ENCODE data around the gene RACK1.
"Not testable (repeated sequence)": the region's sequence is repeated elsewhere in the genome, so short reads cannot be mapped to it uniquely, and the experiment has no call there.

RACK1 gene

GRCh38 chr5:181232593-181232992, 11.1 kb downstream of the RACK1 start:
- DNase-seq = no peak

DNA sequence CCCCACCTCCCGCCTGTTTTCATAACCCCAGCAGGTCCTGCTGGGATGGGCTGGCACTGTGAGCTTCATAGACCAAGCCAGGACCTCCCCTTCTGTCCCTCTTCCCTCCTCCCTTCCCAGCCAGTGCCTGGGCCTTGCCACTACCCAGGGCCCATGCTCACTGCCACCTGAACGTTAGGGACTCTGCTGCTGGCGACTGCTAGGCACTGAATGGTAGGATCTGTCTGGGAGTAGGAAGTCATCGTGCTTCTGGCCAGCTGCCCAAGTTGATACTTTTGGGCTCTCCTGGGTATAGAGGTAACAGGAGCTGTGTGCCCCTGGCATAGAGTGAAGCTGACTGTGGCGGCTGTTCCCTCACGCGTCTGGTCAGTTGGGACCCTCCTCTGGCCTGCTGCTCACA, 12.3 kb downstream of the RACK1 start:
- no peak for DNase-seq

DNA sequence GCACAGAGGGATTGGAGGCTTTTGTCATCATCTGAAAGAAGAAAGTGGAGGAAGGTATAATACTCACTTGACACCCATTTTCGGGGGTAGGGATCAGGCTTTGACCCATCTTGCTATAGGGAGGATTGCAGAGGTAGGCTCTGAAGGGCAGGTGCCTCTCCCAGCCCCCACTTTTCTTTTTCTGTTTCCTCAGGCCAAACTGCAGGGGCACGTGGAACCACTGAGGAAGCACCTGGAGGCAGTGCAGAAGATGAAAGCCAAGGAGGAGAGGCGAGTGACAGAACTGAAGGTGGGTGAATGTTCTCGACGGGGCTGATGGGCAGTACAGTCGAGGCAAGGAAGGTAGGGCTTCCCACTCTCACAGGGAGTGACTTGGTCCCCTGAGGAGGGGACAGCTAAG, 13.2 kb downstream of the RACK1 start:
- DNase-seq = no peak

DNA sequence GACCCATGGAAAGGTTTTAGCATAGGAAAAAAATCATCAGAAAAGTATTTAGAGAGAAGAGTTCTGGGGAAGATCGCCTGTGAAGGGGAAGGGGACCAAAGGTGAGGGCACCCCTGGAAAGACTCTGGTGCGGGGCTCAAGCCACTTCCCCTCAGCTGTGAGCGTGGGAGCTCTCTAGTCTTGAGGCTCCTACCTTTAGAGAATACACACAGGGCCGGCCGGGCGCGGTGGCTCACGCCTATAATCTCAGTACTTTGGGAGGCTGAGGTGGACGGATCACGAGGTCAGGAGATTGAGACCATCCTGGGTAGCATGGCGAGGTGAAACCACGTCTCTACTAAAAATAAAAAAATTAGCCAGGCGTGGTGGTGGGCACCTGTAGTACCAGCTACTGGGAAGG, 13.7 kb downstream of the RACK1 start:
- DNase-seq = no peak

GRCh38 chr5:181224390-181225229, 19.1 kb downstream of the RACK1 start:
- no peak for DNase-seq

- DNase-seq = peak; percentile 54
Observed at GRCh38 chr5:181223729-181224389, 19.8 kb downstream of the RACK1 start.

- DNase-seq = peak; percentile 97
Observed at GRCh38 chr5:181223058-181223728, 20.5 kb downstream of the RACK1 start, which contains the start of gene TRIM41. Gene TRIM41 (plus strand): TSS chr5:181223281. CDS start chr5:181224000, 719 bp downstream.

GRCh38 chr5:181222630-181223057, 21.1 kb downstream of the RACK1 start:
- DNase-seq = no peak

DNA sequence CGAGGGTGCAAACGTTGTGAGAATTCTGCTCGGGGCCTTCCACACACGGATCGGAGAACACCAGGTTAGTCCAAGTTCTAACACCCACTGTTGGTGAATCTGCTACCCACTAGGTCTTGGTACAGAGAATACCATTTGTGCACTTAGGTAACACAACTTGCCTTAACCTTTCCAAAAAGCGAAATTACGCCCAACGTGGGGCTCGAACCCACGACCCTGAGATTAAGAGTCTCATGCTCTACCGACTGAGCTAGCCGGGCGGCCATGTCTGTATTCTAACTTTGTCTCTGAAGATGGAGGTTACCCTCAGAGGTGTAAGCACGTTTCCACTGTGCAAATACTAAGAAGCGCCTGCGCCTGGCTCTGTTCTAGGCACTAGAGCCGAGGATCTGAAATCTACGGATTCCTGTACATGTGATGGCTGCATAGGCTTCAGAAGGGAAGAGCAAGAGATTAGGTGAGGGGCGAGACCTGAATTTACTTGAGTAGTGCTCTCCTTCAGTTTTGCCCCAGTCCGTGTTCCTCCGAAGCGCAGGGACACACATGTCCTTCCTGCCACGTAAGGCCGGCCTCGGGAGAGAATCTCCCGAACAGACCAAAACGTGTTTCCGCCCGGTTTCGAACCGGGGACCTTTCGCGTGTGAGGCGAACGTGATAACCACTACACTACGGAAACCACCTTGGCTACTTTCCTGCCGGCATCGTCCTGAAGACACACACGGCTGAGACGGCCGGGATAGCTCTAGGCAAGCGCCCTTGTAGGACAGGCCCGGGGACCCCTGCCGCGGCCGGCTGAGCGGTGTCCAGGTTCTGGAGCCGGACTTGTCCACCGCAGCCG, 21.7 kb downstream of the RACK1 start:
- DNase-seq = peak; percentile 99

DNA sequence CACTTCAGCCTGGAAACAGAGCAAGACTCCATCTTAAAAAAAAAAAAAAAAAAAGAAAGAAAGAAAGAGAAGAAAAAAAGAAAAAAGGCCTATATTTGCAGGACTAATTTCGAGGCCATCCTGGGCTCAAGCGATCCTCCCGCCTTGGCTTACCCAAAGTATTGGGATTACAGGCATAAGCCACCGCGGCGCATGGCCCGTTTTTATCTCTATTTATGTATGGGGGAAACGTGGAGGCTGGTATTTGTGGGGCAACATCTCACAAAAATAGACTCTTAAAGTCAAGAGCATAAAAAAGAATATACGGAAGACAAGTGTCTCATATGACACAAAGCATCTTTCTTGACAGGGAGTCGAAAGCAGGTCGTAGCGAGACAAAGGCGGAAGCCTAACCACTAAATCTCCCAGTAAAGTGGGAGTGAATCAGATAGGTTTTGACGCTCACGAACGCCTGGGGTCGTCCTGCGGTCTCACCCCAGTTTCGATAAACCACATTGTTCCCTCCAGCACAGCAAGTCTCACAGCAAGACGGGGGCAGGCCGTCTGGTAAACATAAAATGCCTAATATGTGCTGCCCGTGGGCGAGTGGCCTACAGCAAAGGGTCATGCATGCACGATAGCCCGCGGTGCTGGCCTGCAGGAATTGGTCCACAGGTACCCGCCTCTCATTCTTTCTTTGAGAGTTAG, 22.5 kb downstream of the RACK1 start:
- DNase-seq = no peak

- no peak for DNase-seq
Observed at GRCh38 chr5:181220178-181220515, 23.6 kb downstream of the RACK1 start.

DNA sequence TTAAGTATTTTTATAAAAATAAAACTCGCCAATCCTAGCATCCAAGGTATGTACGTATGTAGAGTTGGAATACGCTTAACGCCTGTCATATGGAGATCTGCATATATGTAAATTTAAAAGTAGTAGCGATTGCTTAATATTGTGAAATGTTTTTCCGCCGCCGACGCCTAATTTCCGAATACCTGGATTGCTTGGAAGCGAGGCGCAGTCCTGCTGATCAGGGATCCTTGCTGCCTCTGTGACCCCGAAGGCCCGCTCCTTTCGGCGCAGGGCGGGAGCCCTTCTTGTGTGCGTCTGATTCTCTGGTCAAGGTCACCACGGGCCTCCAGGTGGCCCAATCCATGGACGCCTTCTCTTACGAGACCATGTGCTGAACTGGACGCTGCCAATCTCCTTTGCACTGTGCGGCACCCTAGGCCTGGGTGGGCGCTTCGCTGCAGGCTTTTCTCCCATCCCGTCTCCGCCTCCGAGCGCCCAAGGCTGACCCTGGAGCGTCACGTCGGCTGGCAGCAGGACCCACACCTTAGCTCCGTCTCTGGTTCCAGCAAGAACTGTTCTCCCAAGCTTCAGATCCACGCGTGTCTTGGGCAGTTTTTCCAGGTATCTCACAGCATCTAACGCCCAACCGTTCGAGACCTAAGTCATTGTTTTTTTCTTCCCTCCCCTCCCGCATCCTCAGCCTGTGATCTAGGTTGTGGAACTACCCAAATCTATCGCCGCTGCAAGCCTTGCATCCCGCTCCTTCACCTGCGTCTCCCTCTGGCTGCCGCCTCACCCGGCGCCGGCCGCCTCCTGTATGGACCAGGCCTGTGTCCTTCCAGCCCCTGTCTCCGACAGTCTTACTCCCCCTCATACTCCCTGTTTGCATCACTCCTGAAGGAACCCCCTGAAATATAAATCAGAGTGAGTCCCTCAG, 24.2 kb downstream of the RACK1 start:
- no peak for DNase-seq

DNA sequence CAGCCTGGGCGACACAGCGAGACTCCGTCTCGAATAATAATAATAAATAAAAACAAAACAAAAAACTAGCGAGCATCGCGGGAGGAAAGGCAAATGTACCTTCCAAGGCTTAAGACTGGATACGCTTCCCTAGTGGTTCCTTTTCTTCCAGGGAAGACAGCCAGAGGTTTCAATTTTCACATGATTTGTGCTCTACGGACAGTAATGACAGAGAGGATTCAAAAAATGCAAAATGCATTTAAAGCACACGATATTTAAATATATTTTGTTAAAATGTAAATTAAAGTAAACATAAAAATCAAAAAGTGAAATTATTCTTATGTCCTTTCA, 24.9 kb downstream of the RACK1 start:
- DNase-seq = no peak

DNA sequence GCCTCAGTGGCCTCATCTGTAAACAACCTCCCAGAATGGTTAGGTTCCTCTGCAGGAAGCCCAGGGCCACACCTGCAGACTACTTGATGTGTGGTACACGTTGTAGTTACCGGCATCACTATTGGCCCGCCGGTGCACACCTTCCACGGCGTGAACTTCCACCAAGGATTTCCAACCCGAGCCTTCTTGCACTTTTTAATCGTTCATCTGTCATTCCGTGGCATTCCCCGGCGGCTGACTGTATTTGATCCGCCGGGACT, 26.0 kb downstream of the RACK1 start:
- DNase-seq = no peak

DNA sequence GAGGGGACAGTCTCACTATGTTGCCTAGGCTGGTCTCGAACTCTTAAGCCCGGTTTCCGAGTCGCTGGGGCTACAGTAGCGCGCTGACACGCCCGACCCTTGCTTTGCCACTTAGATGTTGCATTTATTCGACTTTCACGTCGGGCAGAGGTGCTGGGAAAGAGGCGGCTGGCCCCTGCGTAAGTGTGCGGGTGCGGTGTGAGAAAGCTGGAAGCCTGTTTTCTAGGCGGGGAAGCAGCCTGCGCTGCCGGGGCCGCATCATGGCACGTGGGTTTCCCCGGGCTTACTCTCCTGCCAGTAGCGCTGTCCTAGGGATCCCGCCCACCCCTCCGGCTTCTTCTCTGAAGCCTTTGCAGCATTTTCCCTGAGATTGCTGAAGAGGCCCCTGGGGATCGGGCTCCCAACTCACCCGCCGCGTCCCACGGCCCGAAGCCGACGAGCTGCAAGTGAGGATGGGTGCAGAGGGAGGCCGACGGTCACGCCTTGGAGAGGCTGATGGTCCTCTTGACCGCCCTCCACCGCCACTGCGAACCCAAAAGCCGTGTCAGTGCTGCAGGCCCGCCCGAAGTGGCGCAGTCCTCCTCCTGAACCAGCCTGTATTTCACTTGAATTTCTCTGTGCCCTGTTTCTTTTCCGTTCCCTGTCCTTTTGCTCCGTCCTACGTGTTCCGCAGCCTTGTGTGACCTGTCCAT, 26.4 kb downstream of the RACK1 start:
- DNase-seq = peak; percentile 55

DNA sequence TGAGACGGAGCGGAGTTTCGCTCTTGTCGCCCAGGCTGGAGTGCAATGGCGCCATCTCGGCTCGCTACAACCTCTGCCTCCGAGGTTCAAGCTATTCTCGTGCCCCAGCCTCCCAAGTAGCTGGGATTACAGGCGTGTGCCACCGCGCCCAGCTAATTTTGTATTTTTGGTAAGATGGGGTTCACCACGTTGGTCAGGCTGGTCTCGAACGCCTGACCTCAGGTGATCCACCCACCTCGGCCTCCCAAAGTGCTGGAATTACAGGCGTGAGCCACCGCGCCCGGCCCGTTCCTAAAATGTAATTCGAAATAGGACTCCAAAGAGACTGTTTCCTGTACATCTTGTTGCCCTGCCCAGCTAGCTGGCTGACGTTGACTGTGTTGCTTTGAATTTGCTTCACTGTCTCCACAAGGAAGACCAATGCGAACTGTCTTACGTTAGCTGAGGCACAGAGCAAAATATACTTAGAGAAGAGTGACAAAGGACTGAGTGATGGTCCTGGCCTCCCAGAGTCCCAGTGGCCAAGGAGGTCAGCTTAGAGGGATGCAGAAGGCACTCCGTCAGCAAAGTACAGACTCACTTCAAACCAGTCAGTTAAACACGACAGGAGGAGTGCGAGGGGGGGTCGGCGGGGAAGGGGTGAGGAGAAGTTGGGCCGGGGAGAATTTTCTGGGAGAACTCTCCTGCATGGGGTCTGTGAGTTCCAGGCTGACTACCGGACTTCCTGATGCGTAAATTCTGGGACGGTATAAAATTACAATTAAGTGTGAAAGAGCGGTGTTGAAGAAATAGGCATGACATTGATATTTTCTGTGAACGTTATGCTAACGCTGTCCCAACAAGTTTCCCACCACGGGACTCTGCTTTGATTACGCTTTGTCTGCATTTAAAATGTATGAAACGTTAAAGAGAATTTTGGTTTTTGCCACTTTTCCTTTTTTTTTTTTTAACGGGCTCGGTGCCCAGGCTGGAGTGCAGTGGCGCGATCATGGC, 27.4 kb downstream of the RACK1 start:
- no peak for DNase-seq

DNA sequence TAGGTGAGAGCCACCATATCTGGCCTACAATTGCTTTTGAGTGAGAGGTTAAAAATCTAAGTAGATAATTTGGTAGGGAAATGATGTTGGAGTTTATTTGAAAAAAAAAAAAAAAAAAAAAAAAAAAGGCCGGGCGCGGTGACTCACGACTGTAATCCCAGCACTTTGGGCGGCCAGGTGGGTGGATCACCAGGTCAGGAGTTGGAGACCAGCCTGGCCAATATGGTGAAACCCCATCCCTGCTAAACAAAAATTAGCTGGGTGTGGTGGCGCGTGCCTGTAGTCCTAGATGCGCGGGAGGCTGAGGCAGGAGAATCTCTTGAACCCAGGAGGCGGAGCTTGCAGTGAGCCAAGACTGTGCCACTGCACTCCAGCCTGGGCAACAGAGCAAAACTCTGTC, 29.5 kb downstream of the RACK1 start:
- DNase-seq = not testable (repeated sequence)

DNA sequence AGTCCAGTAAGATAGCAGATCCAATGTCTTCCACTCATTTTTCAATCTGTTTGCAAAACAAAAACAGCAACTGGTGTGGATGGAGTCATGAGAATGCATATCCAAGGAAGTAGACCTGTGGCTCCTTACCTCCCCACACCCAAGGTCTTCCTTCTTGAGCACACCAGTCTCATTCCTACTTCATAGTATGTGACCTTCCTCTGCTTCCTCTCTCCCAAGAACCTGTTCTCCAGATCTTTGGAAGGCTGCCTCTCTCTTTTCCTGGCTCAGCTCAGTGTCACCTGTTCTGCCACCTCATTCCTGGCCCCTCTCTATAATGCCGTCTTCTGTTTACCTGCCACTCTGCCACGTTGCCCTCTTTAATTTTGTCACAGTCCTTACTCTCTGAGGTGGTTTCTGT, 30.8 kb downstream of the RACK1 start:
- DNase-seq = no peak

- DNase-seq = no peak
Observed at GRCh38 chr5:181212080-181212479, 31.6 kb downstream of the RACK1 start.

DNA sequence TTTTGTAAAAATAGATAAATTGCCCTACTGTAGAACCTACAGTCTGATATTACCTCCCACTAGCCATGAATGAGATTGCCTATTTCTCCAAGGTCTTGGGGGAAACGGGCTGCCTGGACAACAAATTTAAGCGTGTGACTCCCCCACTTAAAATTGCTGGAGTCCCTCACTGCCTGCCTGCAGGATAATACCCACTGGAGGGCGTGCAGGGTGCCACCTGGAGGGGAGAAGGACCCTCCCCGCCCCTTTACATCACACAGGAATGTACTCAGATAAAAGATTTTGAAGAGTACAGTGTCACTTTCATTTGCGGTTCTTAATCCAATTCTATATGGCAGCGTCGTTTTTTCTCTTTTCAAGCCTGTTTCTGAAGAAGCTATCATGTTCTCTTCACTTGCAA, 32.5 kb downstream of the RACK1 start:
- no peak for DNase-seq

Data from stimulated activated CD4-positive, alpha-beta T cell treated with anti-CD3 and anti-CD28 coated beads, Interleukin-12 subunit alpha, Interleukin-12 subunit beta, amount 100 ng/mL, for 4 hours (primary cell).